Muscle of leg (tissue), 16 donors: ENCODE data around the gene FHIT. TPM values are rescaled to one million over a fixed set of nuclear protein-coding genes. Genes with fewer than 3 reads are reported as not detected.

ENCODE experiments used
- DNase-seq: peaks from one replicate; pipeline ENCODE4 v3.0.0; 2013
- H3K27ac ChIP-seq: one replicate; pipeline ENCODE4 v1.5.1; 2013; ENCODE audit warnings: mild to moderate bottlenecking, low read length, control low read depth
- H3K27me3 ChIP-seq: one replicate; pipeline ENCODE4 v1.6.1; 2013; ENCODE audit warnings: low read length; ENCODE audit not compliant: control insufficient read depth, insufficient read depth
- H3K36me3 ChIP-seq: one replicate; pipeline ENCODE4 v1.6.1; 2013; ENCODE audit warnings: low read length; ENCODE audit not compliant: control insufficient read depth, insufficient read depth
- H3K4me1 ChIP-seq: one replicate; pipeline ENCODE4 v1.6.1; 2013; ENCODE audit warnings: low read length; ENCODE audit not compliant: control insufficient read depth, insufficient read depth
- H3K4me3 ChIP-seq: one replicate; pipeline ENCODE4 v1.5.1; 2013; ENCODE audit warnings: low read length, control low read depth
- H3K9me3 ChIP-seq: replicated peaks from 2 replicates; pipeline ENCODE4 v1.6.1; 2013; ENCODE audit warnings: low read depth, low read length; ENCODE audit not compliant: control insufficient read depth
- WGBS: methylation state at CpG from one replicate; pipeline ENCODE4 v1.1.5; 2013; ENCODE audit warnings: missing lambda C conversion rate; ENCODE audit not compliant: insufficient coverage; 5-methylcytosine and 5-hydroxymethylcytosine counted together
- long read RNA-seq, 11 donors: transcript quantifications; one replicate each; lab custom pipeline, GENCODE V29; 2026
- polyA plus RNA-seq, 8 donors: library from polyadenylated mRNA; unstranded; fragments of 120-200 nt; gene quantifications; one replicate each; pipeline versions ENCODE4 v1.2.1 to v1.2.3, GENCODE V29; 2013; ENCODE audit warnings: inconsistent platforms in 1 of 8, low replicate concordance in 1 of 8; ENCODE audit not compliant: insufficient read length in 8 of 8, insufficient read depth in 1 of 8
- total RNA-seq: library from RNA; stranded (reverse); fragments of 120-200 nt; gene quantifications from one replicate; pipeline ENCODE4 v1.2.4, GENCODE V29; 2013

The FHIT gene
- total RNA-seq (5.1 TPM), polyA plus RNA-seq (1 to 10 TPM; 4.1 to 8.0 (median 5.5) TPM)
- long read RNA-seq, donor 1: 0 reads
- long read RNA-seq, donor 2: 0 reads
- long read RNA-seq, donor 3: 0 reads
- long read RNA-seq, donor 4: 0 reads
- long read RNA-seq, donor 5, partial matches to known transcripts: 11 of 11 reads
- long read RNA-seq, donor 5, other reads (novel, unspliced or antisense): 0 of 11 reads
- long read RNA-seq, donor 6: 0 reads
- long read RNA-seq, donor 7: 0 reads
- long read RNA-seq, donor 8: 0 reads
- long read RNA-seq, donor 9: 0 reads
- long read RNA-seq, donor 10: 0 reads
- long read RNA-seq, donor 11: 0 reads

DNA sequence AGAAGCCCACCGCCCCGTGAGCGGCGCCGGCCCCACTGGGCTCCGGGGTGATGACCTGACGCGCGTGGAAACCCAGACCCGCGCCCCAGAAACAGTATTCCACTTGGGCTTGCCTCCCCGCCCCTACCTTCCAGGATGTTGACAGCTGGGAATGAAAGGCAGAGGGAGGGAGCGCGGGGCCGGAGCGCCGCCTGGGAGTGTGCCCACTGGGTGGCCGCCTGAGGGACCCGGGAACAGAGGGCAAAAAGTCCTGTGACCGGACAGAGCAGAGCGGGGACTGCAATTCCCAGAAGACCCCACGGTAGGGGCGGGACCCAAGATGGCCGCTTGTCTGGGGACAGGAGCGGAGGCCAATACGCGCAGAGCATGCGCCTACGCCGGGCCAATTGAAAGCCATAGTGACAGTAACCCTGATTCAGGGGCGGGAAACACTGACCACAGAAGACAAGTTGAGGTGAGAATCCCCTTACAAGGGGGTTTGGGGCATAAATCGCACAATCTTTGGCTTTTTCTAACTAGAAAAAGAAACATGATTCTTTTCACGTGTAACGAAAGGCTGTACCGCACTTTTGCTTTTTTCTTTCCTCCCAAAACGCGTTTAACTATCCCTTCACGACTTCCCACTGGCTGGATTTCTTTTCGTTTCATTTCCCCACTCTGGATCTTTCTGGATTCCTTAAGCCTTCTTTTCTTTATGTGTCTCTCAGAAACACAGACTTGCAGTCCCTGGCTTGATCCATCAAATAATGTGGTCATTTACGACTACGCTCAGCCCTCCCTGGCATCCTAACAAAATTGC, at the start of gene FHIT:
Gene FHIT (minus strand): TSS at position 279 of the 799 bp plus-strand sequence.
- Histone ChIP-seq H3K27me3 (no peaks in the 10 kb centered on the region), H3K4me3 (peak within 1 kb of the TSS; percentile 81), H3K27ac (peak within 1 kb of the TSS; percentile 87), H3K4me1 (peaks cover 14% of the 10 kb centered on the region), H3K9me3 (no peaks in the 10 kb centered on the region), H3K36me3 (no peaks in the 10 kb centered on the region)
- DNase-seq: peak; percentile 99
- under 1% methylated on average over 34 of the region's 41 CpGs for WGBS

GRCh38 chr3:61300786-61301185, 49.5 kb upstream of the FHIT start:
- Histone ChIP-seq H3K4me3 (no peak overlapping the region), H3K36me3 (no peaks in the 10 kb centered on the region), H3K27ac (no peak overlapping the region), H3K27me3 (peaks cover 3% of the 10 kb centered on the region), H3K9me3 (no peaks in the 10 kb centered on the region), H3K4me1 (no peaks in the 10 kb centered on the region)
- no peak for DNase-seq
- no CpG with 5 or more reads among the region's 2 CpGs for WGBS

DNA sequence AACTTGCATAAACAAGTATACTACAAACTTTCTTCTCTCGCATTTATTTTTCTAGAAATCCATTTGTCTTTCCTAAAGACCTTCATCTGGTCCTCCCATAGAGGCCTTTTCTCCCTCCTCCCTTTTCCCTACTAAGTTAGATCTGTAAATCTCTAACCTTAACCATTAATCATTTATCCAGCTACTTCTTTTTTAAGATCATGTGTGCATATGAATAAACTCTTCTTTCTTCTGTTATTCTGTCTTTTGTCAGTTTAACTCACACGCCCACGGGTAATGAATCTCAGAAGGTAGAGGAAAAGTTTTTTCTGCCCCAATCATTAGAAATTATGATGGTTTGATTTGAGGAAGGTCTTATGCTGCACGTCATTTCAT, 48.7 kb upstream of the FHIT start:
- DNase-seq: no peak
- no peaks in the 10 kb centered on the region for H3K9me3 ChIP-seq
- H3K36me3 ChIP-seq: no peaks in the 10 kb centered on the region
- peaks cover 3% of the 10 kb centered on the region for H3K27me3 ChIP-seq
- 57% methylated on average over 1 of the region's 4 CpGs for WGBS
- no peaks in the 10 kb centered on the region for H3K4me1 ChIP-seq
- H3K4me3 ChIP-seq: no peak overlapping the region
- H3K27ac ChIP-seq: no peak overlapping the region

GRCh38 chr3:61299343-61300005, 48.2 kb upstream of the FHIT start:
- no peak for DNase-seq

GRCh38 chr3:61297821-61298220, 46.6 kb upstream of the FHIT start:
- WGBS: no CpG with 5 or more reads among the region's 1 CpG
- Histone ChIP-seq H3K4me3 (no peak overlapping the region), H3K27me3 (peaks cover 3% of the 10 kb centered on the region), H3K36me3 (no peaks in the 10 kb centered on the region), H3K9me3 (no peaks in the 10 kb centered on the region), H3K4me1 (no peaks in the 10 kb centered on the region), H3K27ac (no peak overlapping the region)
- peak; percentile 88 for DNase-seq

More at GRCh38 chr3:61299343-61300005, 48.2 kb upstream of the FHIT start:
- peaks cover 3% of the 10 kb centered on the region for H3K27me3 ChIP-seq
- no peak overlapping the region for H3K4me3 ChIP-seq
- 100% methylated on average over 1 of the region's 3 CpGs for WGBS
- no peaks in the 10 kb centered on the region for H3K9me3 ChIP-seq
- no peak overlapping the region for H3K27ac ChIP-seq
- no peaks in the 10 kb centered on the region for H3K4me1 ChIP-seq
- no peaks in the 10 kb centered on the region for H3K36me3 ChIP-seq

GRCh38 chr3:61288446-61288845, 37.2 kb upstream of the FHIT start:
- H3K9me3 ChIP-seq: no peaks in the 10 kb centered on the region
- WGBS: 88% methylated on average over 2 of the region's 5 CpGs
- no peaks in the 10 kb centered on the region for H3K27me3 ChIP-seq
- no peak overlapping the region for H3K27ac ChIP-seq
- no peak for DNase-seq
- no peak overlapping the region for H3K4me3 ChIP-seq
- no peaks in the 10 kb centered on the region for H3K4me1 ChIP-seq
- H3K36me3 ChIP-seq: no peaks in the 10 kb centered on the region

- H3K27ac ChIP-seq: no peak overlapping the region
- no peaks in the 10 kb centered on the region for H3K36me3 ChIP-seq
- no peaks in the 10 kb centered on the region for H3K4me1 ChIP-seq
- H3K27me3 ChIP-seq: no peaks in the 10 kb centered on the region
- H3K4me3 ChIP-seq: no peak overlapping the region
- no peak for DNase-seq
- no peaks in the 10 kb centered on the region for H3K9me3 ChIP-seq
These were observed 32.6 kb upstream of the FHIT start for GRCh38 chr3:61283876-61284275.

GRCh38 chr3:61278713-61279112, 27.5 kb upstream of the FHIT start:
- WGBS: 97% methylated on average over 2 of the region's 2 CpGs
- H3K27ac ChIP-seq: no peak overlapping the region
- no peak for DNase-seq
- H3K27me3 ChIP-seq: no peaks in the 10 kb centered on the region
- no peaks in the 10 kb centered on the region for H3K36me3 ChIP-seq
- H3K4me1 ChIP-seq: no peaks in the 10 kb centered on the region
- H3K4me3 ChIP-seq: no peak overlapping the region
- H3K9me3 ChIP-seq: no peaks in the 10 kb centered on the region

DNA sequence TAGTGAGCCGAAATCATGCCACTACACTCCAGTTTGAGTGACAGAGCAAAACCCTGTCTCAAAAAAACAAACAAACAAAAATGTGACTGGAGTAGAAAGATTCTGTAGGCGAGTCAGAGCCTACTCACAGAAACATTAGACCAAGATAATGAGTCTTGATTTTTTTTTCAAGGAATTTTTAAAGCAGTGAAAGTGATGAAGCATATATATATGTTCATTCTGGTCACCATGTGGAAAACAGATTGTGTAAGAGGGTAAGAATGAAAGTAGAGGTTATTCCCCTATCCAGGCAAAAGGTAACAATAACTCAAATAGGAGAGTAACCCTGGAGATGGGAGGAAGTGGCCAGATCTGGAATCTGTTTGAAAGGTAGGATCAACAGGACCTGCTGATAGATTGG, 26.2 kb upstream of the FHIT start:
- DNase-seq: no peak
- no peaks in the 10 kb centered on the region for H3K36me3 ChIP-seq

DNA sequence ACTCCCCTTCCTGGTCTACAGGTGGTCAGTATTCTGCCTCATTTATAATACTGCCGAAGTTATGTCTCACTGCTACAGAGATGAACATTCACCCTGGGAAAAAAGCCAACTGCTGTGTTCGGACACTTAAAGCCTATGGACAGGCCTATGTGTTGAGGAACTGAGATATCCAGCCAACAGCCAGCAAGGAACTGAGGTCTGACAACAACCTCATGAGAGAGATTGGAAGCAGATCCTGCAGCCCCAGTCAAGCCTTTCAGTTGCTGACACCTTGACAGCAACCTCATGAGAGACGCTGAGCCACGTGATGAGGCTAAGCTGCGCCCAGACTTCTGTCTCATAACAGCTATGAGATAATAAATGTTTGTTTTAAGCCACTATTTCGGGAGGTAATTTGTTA, 18.2 kb upstream of the FHIT start:
- peak; percentile 27 for DNase-seq
- no peak overlapping the region for H3K27ac ChIP-seq
- H3K4me1 ChIP-seq: no peaks in the 10 kb centered on the region
- H3K9me3 ChIP-seq: no peaks in the 10 kb centered on the region
- H3K36me3 ChIP-seq: no peaks in the 10 kb centered on the region
- H3K4me3 ChIP-seq: no peak overlapping the region
- no peaks in the 10 kb centered on the region for H3K27me3 ChIP-seq
- WGBS: 25% methylated on average over 1 of the region's 6 CpGs

More for the DNA sequence above, 26.2 kb upstream of the FHIT start:
- Histone ChIP-seq H3K4me3 (no peak overlapping the region), H3K27me3 (no peaks in the 10 kb centered on the region), H3K27ac (no peak overlapping the region), H3K9me3 (no peaks in the 10 kb centered on the region), H3K4me1 (no peaks in the 10 kb centered on the region)
- WGBS: no CpG with 5 or more reads among the region's 2 CpGs
